HAP-1 (cell line): Measurements from ENCODE around the gene EHF.

Experiments used
- DNase-seq, 2 experiments: peaks; one replicate each; pipeline ENCODE4 v3.0.0-alpha.2; 2016 to 2020; ENCODE audit warnings: low spot score in 2 of 2
- H3K27me3 ChIP-seq: fragments of 250-450 bp; sonication (Bioruptor Pico); 2 replicates; pipeline ENCODE4 v1.5.1; 2020; ENCODE audit warnings: low read depth, mild to moderate bottlenecking, moderate library complexity
- H3K36me3 ChIP-seq: fragments of 250-450 bp; sonication (Bioruptor Pico); replicated peaks from 2 replicates; pipeline ENCODE4 v1.5.1; 2020; ENCODE audit warnings: mild to moderate bottlenecking
- H3K4me1 ChIP-seq: fragments of 250-450 bp; sonication (Bioruptor Pico); 2 replicates; pipeline ENCODE4 v1.5.1; 2020; ENCODE audit warnings: mild to moderate bottlenecking
- H3K4me3 ChIP-seq: fragments of 250-450 bp; sonication (Bioruptor Pico); 2 replicates; pipeline ENCODE4 v1.5.1; 2020; ENCODE audit warnings: mild to moderate bottlenecking, moderate library complexity
- H3K9me3 ChIP-seq: fragments of 250-450 bp; sonication (Bioruptor Pico); 2 replicates; pipeline ENCODE4 v1.5.1; 2020; ENCODE audit warnings: mild to moderate bottlenecking, moderate library complexity
- in situ Hi-C: fragments of 300-500 bp; cut with MboI; formaldehyde crosslinking; loops from 3 replicates; pipeline ENCODE4 v1.14.3; 2020; ENCODE audit warnings: low sequenced_read_pairs, inconsistent platforms, mixed read lengths

The EHF gene

DNA sequence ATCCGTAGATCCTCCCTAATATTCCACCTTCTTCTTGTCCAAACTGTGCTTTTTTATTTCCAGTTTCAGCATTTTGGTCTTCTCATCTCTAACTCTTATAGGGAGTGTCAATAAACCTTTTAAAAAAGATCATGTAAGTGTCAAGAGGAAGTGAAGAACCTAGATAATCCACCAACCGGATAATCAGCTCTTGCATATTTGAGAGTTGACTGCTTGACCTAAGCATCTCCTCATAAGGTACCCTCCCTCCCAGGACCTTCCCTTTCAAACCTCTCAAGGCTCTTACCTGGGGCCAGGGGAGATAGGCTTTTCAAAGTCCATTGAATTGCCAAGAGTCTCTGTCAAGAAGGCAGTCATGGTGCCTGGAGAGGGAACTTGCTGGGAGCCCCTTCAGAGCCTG is 691 bp upstream of the EHF start:
- no peak for DNase-seq
- Histone ChIP-seq H3K4me3 (no peak overlapping the region), H3K27me3 (no peaks in the 10 kb centered on the region), H3K9me3 (no peaks in the 10 kb centered on the region), H3K4me1 (no peaks in the 10 kb centered on the region), H3K36me3 (no peaks in the 10 kb centered on the region)
- in situ Hi-C loops, result no loop called here

DNA sequence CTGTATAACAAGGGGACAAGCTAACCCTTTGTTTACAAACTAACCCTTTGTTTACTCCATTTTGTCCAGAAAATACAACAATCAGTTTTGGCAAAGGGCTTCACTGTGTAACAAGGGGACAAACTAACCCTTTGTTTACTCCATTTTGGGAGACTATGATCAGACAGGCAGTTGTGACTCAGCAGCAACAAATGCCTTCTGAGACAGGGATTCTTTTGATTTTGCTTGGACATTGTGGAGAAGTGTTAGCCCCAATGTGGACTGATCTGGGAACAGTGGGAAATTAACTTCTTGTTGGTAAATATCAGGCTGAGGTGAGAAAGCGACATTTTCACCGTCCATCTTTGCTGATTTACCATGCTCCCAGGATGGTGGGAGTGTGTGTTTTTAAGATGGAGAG is 983 bp downstream of the EHF start:
- H3K4me1 ChIP-seq, result no peaks in the 10 kb centered on the region
- in situ Hi-C loops, result no loop called here

DNA sequence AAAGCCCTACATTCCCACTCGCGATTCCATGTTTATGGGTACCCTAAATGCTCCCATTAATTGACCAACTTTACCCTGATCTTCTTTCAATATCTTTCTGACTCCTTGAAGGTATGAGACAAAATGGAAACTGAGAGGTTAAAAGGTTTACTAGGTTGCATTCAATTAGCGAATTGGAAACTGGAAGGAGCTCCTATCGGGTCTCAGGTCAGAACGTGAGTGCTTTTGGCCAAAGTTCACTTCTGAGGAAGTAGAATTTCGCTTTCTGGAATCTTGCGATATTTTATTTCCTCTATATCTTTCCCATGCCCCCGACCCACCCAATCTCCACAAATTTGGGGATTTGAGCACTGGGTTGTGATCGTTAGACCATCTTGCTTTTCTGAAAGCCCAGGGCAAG is 2.6 kb downstream of the EHF start:
- H3K4me1 ChIP-seq, result no peaks in the 10 kb centered on the region
- no peaks in the 10 kb centered on the region for H3K9me3 ChIP-seq
- DNase-seq, result no peak
- no peaks in the 10 kb centered on the region for H3K27me3 ChIP-seq
- in situ Hi-C loops, result no loop called here
- no peaks in the 10 kb centered on the region for H3K36me3 ChIP-seq
- H3K4me3 ChIP-seq, result no peak overlapping the region

More for the DNA sequence above, 983 bp downstream of the EHF start:
- H3K9me3 ChIP-seq, result no peaks in the 10 kb centered on the region
- H3K27me3 ChIP-seq, result no peaks in the 10 kb centered on the region
- no peak for DNase-seq
- H3K4me3 ChIP-seq, result no peak overlapping the region
- no peaks in the 10 kb centered on the region for H3K36me3 ChIP-seq

DNA sequence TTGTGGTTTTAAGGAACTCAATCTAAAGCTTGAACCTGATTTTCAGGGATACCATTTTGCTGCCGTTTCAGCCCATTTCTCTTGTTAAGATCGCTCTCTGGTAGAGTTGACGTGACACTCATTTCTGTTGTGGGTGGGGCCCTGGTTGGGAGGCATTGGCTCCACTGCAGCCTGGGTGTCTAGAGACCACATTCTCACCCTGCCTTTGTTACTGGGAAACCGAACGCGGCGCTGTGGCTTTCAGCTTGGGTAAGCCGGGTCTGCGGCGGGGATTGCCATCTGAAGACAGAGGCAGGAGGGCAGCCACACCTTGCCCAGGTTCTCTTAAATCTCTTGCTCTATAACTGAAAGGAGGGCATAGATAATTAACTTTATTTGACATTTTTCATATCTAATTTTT is 3.2 kb downstream of the EHF start:
- H3K4me1 ChIP-seq, result no peaks in the 10 kb centered on the region
- no peak for DNase-seq
- in situ Hi-C loops, result no loop called here

DNA sequence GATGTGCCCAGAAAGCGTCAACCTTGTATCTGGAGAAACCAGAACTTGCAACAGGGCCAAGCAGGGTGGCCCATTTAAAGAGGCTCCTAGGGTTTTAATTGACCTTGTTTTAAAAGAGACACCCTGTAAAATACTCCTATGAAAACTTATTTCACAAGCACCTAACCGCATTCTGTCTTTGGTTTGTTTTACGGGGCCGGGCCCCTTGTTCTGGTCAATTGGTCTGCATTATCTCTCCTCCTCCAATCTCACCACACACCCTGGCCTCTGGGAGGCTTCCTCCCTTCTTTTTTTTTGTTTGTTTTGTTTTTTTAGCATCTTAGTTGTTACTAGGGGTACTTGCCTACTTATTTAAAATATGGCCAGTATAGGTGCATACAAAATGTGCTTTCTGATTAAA is 4.7 kb downstream of the EHF start:
- DNase-seq, result no peak

More for the DNA sequence above, 3.2 kb downstream of the EHF start:
- no peaks in the 10 kb centered on the region for H3K36me3 ChIP-seq
- H3K27me3 ChIP-seq, result no peaks in the 10 kb centered on the region
- no peaks in the 10 kb centered on the region for H3K9me3 ChIP-seq
- H3K4me3 ChIP-seq, result no peak overlapping the region

DNA sequence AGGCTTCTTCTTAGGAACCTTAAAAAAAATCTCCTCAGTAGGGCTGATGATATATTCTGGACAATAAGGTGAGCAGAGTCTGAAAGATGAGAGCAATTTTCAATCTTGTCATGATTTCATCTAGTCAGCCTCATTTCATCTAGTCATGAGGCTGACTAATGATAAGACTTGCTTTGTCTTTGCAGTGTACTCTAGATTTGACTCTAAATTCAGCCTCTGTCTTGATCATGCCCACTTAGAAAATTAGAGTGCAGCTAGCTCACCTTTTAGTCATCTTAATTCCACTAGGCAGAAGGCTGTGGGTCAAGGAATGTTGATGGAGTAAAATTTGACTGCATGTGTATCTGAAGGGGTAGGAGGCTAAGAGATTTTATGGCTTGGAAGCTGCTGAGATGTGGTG is 5.5 kb downstream of the EHF start:
- no peak for DNase-seq
- Histone ChIP-seq H3K27me3 (no peaks in the 10 kb centered on the region), H3K36me3 (no peaks in the 10 kb centered on the region), H3K4me1 (no peaks in the 10 kb centered on the region), H3K4me3 (no peak overlapping the region), H3K9me3 (no peaks in the 10 kb centered on the region)
- in situ Hi-C loops, result no loop called here

More for the DNA sequence above, 4.7 kb downstream of the EHF start:
- H3K4me3 ChIP-seq, result no peak overlapping the region
- H3K9me3 ChIP-seq, result no peaks in the 10 kb centered on the region
- no peaks in the 10 kb centered on the region for H3K4me1 ChIP-seq
- H3K36me3 ChIP-seq, result no peaks in the 10 kb centered on the region
- no peaks in the 10 kb centered on the region for H3K27me3 ChIP-seq
- in situ Hi-C loops, result no loop called here

DNA sequence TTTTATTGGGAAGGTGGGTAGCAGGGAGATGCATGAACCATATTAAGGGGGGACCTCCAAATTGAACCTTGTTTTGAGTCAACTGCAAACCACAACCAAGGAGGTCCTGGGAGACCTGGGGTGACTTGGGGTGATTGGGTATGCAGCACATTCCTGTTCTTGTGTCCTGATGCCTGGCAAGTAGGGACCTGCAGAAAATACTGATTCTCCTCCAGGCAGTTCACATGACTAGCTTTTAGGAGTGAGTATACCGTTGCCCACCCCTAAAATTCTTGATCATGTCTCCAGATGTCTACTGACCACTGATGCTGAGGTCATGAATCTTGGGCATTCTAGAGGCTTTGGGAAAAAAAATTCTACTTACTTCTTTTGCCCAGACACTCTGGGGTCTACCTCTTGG is 6.3 kb downstream of the EHF start:
- no peak for DNase-seq
- Histone ChIP-seq H3K36me3 (no peaks in the 10 kb centered on the region), H3K9me3 (no peaks in the 10 kb centered on the region), H3K27me3 (no peaks in the 10 kb centered on the region), H3K4me1 (peaks cover 3% of the 10 kb centered on the region; the same call in 1 of the 2 replicates), H3K4me3 (no peak overlapping the region)
- in situ Hi-C loops, result no loop called here

DNA sequence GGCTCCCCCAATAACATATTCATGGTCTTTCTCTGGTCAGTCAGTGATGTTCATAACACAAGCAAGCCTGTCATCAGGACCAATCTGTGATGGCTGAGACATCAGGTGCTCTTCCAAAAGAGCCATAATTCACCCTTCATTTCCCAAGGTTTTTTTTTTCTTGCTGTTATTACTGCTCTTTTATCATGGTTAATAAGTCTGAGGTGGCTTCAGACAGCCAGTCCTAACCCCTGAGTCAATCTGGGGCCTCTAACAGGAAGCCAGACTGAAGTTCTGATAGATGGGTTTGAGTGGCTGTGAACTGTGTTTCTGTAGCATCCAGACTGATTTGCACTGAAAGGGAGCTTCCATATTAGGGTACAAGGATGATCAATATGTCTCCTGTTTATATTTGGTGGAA is 8.8 kb downstream of the EHF start:
- no peak for DNase-seq
- in situ Hi-C loops, result no loop called here

DNA sequence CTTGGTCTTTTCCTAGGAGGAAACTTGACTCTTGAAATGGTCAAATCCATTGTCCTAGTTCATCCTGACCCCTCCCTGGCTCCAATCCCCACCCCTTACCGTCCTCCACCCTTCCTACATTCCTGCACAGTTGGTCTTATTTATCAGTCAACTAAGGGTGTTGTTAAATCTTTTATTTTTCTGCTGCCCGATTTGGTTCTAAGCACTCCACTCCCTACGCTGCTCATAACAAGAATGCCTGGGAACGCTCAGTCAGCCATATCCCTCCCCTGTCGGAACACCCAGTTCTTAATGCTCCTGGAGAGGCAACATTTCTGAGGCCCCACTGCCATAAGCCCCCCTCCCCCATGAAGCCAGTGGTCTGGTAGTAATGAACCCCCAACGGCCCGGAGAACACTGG is 9.7 kb downstream of the EHF start:
- no peaks in the 10 kb centered on the region for H3K9me3 ChIP-seq
- H3K27me3 ChIP-seq, result no peaks in the 10 kb centered on the region
- no peak overlapping the region for H3K4me3 ChIP-seq
- no peak for DNase-seq
- in situ Hi-C loops, result no loop called here
- no peaks in the 10 kb centered on the region for H3K36me3 ChIP-seq
- peaks cover 29% of the 10 kb centered on the region for H3K4me1 ChIP-seq

More for the DNA sequence above, 8.8 kb downstream of the EHF start:
- Histone ChIP-seq H3K36me3 (no peaks in the 10 kb centered on the region), H3K4me1 (peaks cover 28% of the 10 kb centered on the region), H3K9me3 (no peaks in the 10 kb centered on the region), H3K27me3 (no peaks in the 10 kb centered on the region), H3K4me3 (no peak overlapping the region)

DNA sequence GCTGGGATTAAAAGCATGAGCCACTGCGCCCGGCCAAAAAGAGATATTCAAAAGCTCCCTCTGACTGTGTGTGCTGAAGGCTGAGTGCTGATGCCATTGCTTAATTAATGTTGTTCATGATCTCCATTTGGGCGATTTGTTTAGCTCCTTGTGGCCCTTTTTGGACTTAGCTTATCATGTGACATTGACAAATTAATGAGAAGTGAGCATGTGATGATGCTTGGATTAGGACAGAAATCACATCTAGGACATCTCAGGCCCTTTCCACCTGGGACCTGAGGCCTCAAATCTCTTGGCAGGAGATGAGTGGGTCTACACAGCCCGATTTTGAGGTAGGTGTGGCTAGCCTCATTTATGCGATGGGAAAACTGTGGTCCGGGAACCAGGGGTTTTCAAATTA is 10.4 kb downstream of the EHF start:
- Histone ChIP-seq H3K27me3 (no peaks in the 10 kb centered on the region), H3K4me3 (no peak overlapping the region), H3K4me1 (peaks cover 29% of the 10 kb centered on the region), H3K36me3 (no peaks in the 10 kb centered on the region), H3K9me3 (no peaks in the 10 kb centered on the region)
- in situ Hi-C loops, result no loop called here
- DNase-seq, result no peak

DNA sequence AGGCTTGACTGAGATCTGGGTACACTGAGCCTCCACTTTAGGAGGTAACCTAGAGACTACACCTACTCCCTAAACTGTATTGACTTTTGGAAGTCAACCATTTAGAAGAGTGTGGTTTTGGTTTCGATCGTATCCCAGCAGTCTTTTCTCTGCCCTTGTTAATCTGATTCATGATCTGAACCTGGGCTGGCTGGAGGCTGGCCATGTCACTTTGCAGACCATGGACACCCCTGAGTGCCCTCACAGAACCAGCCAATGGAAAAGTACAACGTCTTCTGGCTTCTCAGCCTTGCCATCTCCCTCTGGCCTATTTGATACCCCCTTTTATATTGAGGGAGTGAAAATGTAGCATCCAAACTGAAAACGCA is 10.8 kb downstream of the EHF start:
- H3K27me3 ChIP-seq, result no peaks in the 10 kb centered on the region
- DNase-seq, result no peak
- H3K36me3 ChIP-seq, result no peaks in the 10 kb centered on the region
- no peak overlapping the region for H3K4me3 ChIP-seq
- in situ Hi-C loops, result no loop called here
- H3K9me3 ChIP-seq, result no peaks in the 10 kb centered on the region
- peaks cover 29% of the 10 kb centered on the region for H3K4me1 ChIP-seq

DNA sequence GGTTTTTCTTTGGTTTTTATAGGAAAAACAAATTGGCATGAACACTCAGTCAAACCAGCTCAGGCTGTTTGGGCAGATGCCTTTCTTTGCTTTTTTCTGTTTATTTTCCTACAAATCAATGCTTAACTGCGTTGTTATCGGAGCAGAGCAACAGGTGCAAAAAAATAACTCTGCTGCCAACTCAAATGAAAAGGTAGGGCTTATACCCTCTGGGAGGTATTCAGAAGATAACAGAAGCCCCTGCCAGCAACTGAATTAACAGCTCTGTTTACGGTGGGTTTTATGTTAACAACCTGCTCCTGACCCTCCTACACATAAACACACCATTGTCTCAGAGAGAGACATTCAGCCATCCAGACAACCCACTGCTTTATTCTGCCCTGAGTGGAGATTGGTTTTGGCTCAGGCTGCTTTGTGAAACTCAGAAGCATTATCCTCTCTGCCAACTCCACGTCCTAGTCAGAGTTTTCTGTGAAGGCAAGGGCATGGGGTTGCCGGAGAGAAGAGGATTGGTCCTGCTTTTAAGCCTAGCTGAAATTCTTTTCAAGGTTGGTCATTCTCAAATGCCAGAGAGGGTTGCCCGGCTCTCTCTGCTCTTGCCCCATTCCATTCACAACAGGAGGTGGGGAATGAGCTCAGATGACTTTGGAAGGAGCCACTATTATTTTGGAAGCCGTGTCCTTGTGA is 11.4 kb downstream of the EHF start:
- in situ Hi-C loops, result no loop called here

DNA sequence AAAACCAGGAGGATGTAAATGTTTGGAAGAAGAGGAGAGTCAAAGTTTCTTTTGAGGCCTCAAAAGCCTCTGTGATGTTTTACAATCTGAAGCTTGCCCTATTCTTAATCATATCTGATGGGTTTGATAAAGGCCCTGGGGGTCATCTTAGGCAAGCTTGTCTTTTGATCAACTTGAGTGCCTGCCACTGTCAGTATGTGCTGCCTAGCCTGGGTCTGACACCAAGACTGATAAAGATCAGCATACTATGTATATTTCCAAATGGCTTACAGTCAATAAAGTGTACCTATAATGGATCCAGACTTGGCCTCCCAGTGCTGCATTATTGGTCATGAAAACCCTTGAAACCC is 12.7 kb downstream of the EHF start:
- peaks cover 29% of the 10 kb centered on the region for H3K4me1 ChIP-seq
- no peak overlapping the region for H3K4me3 ChIP-seq
- no peaks in the 10 kb centered on the region for H3K27me3 ChIP-seq
- no peaks in the 10 kb centered on the region for H3K36me3 ChIP-seq
- DNase-seq, result peak in 1 of 2 experiments; percentile 41
- no peaks in the 10 kb centered on the region for H3K9me3 ChIP-seq
- in situ Hi-C loops, result no loop called here

More for the DNA sequence above, 11.4 kb downstream of the EHF start:
- no peaks in the 10 kb centered on the region for H3K27me3 ChIP-seq
- no peak for DNase-seq
- no peak overlapping the region for H3K4me3 ChIP-seq
- peaks cover 29% of the 10 kb centered on the region for H3K4me1 ChIP-seq
- H3K9me3 ChIP-seq, result no peaks in the 10 kb centered on the region
- no peaks in the 10 kb centered on the region for H3K36me3 ChIP-seq

DNA sequence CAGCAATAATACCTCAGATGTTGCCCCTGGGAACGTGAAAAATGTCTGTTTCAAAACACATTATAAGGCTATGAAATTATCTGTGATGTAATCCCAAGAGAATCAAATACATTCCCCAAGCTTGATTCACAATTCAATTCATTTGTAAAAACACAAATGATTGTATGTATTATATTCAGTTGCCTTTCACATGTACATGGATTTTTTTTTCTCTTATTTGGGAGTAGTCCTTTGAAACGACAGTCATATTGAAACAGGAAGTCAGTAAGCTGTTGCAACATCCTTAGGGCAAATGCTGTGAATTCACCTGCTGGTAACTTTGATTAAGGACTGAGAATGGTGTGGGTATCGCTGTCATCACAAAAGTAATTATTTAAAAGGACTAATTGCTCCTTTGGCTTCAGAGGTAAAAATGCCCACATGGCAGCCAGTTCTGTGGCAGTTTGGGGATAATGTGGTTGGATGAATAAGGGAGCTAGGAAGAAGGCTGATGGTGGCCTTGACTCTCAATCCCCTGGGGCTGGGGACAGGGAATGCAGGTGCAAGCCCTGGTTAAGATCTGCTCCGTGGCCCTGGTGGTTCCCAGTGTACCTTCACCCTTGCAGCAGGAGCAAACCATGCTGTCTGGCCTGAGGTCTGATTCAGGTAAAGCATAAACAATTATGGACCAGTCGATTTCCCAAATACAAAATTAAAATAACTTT is 13.2 kb downstream of the EHF start:
- no peak overlapping the region for H3K4me3 ChIP-seq
- no peaks in the 10 kb centered on the region for H3K9me3 ChIP-seq
- DNase-seq, result peak; percentile 57 to 74
- in situ Hi-C loops, result no loop called here
- peaks cover 29% of the 10 kb centered on the region for H3K4me1 ChIP-seq
- no peaks in the 10 kb centered on the region for H3K27me3 ChIP-seq
- H3K36me3 ChIP-seq, result no peaks in the 10 kb centered on the region

DNA sequence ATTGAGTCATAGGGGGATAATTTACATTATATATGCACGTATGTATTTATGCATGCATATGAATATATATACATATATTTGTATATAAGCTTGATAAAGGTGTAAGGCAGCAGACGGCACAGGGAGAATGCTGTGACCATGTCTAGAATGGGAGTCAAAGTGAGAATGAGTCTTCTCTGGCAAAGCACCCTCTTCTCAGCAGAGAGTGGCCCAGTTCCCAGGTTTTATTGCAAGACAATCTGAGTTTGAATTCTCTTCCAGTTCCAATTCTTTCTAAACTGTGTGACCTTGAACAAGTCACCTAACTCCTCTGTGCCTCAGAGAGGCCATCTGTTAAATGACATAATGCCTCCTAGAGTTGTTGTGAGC is 13.8 kb downstream of the EHF start:
- Histone ChIP-seq H3K4me1 (peaks cover 29% of the 10 kb centered on the region), H3K9me3 (no peaks in the 10 kb centered on the region), H3K4me3 (no peak overlapping the region), H3K27me3 (no peaks in the 10 kb centered on the region), H3K36me3 (no peaks in the 10 kb centered on the region)
- no peak for DNase-seq
- in situ Hi-C loops, result no loop called here
